OCI-LY3 (cell line): ENCODE results near the gene SORL1.

Experiments used
- H2AFZ ChIP-seq: fragments of 200-600, 300-600 bp; shearing (Covaris generic); 2 replicates; pipeline ENCODE4 v1.6.0; 2014; ENCODE audit warnings: antibody characterized with exemption, low read depth, low read length
- H3K27ac ChIP-seq: fragments of 200-600, 300-600 bp; sonication (generic); 2 replicates; pipeline ENCODE4 v1.5.1; 2014; ENCODE audit warnings: mild to moderate bottlenecking, low read length, moderate library complexity, mixed read lengths
- H3K27me3 ChIP-seq: fragments of 200-600, 300-600 bp; sonication (generic); 2 replicates; pipeline ENCODE4 v1.6.1; 2014; ENCODE audit warnings: low read depth, low read length, mixed read lengths
- H3K36me3 ChIP-seq: fragments of 200-600, 300-600 bp; sonication (generic); replicated peaks from 2 replicates; pipeline ENCODE3; 2014; ENCODE audit warnings: low read depth, low read length, mixed read lengths
- H3K4me1 ChIP-seq: fragments of 300-600, 200-600 bp; sonication (generic); 2 replicates; pipeline ENCODE4 v1.6.1; 2014; ENCODE audit warnings: low read length, mixed read lengths
- H3K4me2 ChIP-seq: fragments of 200-600, 300-600 bp; sonication (generic); 2 replicates; pipeline ENCODE4 v1.6.1; 2014; ENCODE audit warnings: low read length, mixed read lengths
- H3K4me3 ChIP-seq: fragments of 300-600, 200-600 bp; sonication (generic); 2 replicates; pipeline ENCODE4 v1.5.1; 2014; ENCODE audit warnings: antibody characterized with exemption, mild to moderate bottlenecking, low read length, moderate library complexity
- H3K79me2 ChIP-seq: fragments of 300-600, 200-600 bp; shearing (Covaris generic); 2 replicates; pipeline ENCODE4 v1.6.1; 2014; ENCODE audit warnings: mild to moderate bottlenecking, low read length, mixed read lengths
- H3K9ac ChIP-seq: fragments of 300-600, 200-600 bp; shearing (Covaris generic); 2 replicates; pipeline ENCODE4 v1.6.0; 2014; ENCODE audit warnings: mild to moderate bottlenecking, low read length, moderate library complexity
- H3K9me3 ChIP-seq: fragments of 200-600, 300-600 bp; shearing (Covaris generic); 2 replicates; pipeline ENCODE4 v1.6.1; 2014; ENCODE audit warnings: low read length, mixed read lengths; ENCODE audit not compliant: insufficient read depth
- H4K20me1 ChIP-seq: fragments of 200-600, 300-600 bp; sonication (generic); 2 replicates; pipeline ENCODE4 v1.6.1; 2016; ENCODE audit warnings: low read length, mixed read lengths; ENCODE audit not compliant: insufficient read depth
- CTCF ChIP-seq: fragments of 200-600, 300-600 bp; sonication (generic); IDR thresholded peaks from 2 replicates; pipeline ENCODE4 v1.5.1; 2014; ENCODE audit warnings: antibody characterized with exemption, low read length, low read depth
- EZH2phosphoT487 ChIP-seq: fragments of 200-600 bp; shearing (Covaris generic); IDR thresholded peaks from 2 replicates; pipeline ENCODE4 v1.6.1; 2018; ENCODE audit warnings: antibody characterized with exemption, mixed run types, low read depth

The SORL1 gene

GRCh38 chr11:121448431-121448941 is 3.6 kb upstream of the SORL1 start:
- Histone ChIP-seq H3K79me2 (peaks cover 43% of the 10 kb centered on the region), H3K36me3 (peaks cover 10% of the 10 kb centered on the region), H3K9ac (peak overlapping the region; percentile 75), H3K27me3 (no peaks in the 10 kb centered on the region), H3K27ac (peak overlapping the region; percentile 98), H4K20me1 (no peaks in the 10 kb centered on the region), H2AFZ (peak overlapping the region; percentile 30; the same call in 1 of the 2 replicates), H3K4me1 (peaks cover 84% of the 10 kb centered on the region), H3K9me3 (no peaks in the 10 kb centered on the region), H3K4me3 (peak overlapping the region; percentile 3; the same call in 1 of the 2 replicates), H3K4me2 (peak overlapping the region; percentile 73)
- TF ChIP-seq CTCF (no peak), EZH2phosphoT487 (no peak)

GRCh38 chr11:121449123-121449522 is 3.0 kb upstream of the SORL1 start:
- Histone ChIP-seq H3K4me3 (peak overlapping the region; percentile 3; the same call in 1 of the 2 replicates), H3K9me3 (no peaks in the 10 kb centered on the region), H3K79me2 (peaks cover 49% of the 10 kb centered on the region), H3K4me2 (peak overlapping the region; percentile 73), H3K36me3 (peaks cover 11% of the 10 kb centered on the region), H3K27me3 (no peaks in the 10 kb centered on the region), H4K20me1 (no peaks in the 10 kb centered on the region), H3K4me1 (peaks cover 84% of the 10 kb centered on the region), H3K9ac (peak overlapping the region; percentile 75), H3K27ac (peak overlapping the region; percentile 98), H2AFZ (peak overlapping the region; percentile 30; the same call in 1 of the 2 replicates)
- no peak for TF ChIP-seq CTCF
- TF ChIP-seq EZH2phosphoT487 = no peak

GRCh38 chr11:121449626-121450025 is 2.5 kb upstream of the SORL1 start:
- Histone ChIP-seq H3K4me1 (peaks cover 84% of the 10 kb centered on the region), H3K9ac (peak overlapping the region; percentile 75), H3K27me3 (no peaks in the 10 kb centered on the region), H3K4me2 (peak overlapping the region; percentile 73), H3K36me3 (peaks cover 9% of the 10 kb centered on the region), H3K79me2 (peaks cover 50% of the 10 kb centered on the region), H3K27ac (peak overlapping the region; percentile 98), H4K20me1 (peaks cover 2% of the 10 kb centered on the region; the same call in 1 of the 2 replicates), H3K9me3 (no peaks in the 10 kb centered on the region), H3K4me3 (no peak overlapping the region), H2AFZ (no peak overlapping the region)
- no peak for TF ChIP-seq CTCF
- no peak for TF ChIP-seq EZH2phosphoT487

- peaks cover 6% of the 10 kb centered on the region; the same call in 1 of the 2 replicates for H4K20me1 ChIP-seq
- peaks cover 17% of the 10 kb centered on the region for H3K36me3 ChIP-seq
- H3K27ac ChIP-seq = peak overlapping the region; percentile 98
- peaks cover 58% of the 10 kb centered on the region for H3K79me2 ChIP-seq
- peak overlapping the region; percentile 78 for H3K4me2 ChIP-seq
- H3K4me3 ChIP-seq = peak overlapping the region; percentile 85
- H3K9me3 ChIP-seq = no peaks in the 10 kb centered on the region
- no peaks in the 10 kb centered on the region for H3K27me3 ChIP-seq
- H2AFZ ChIP-seq = no peak overlapping the region
- peak overlapping the region; percentile 95 for H3K9ac ChIP-seq
- TF ChIP-seq EZH2phosphoT487 (no peak), CTCF (no peak)
- peaks cover 84% of the 10 kb centered on the region for H3K4me1 ChIP-seq
Measured at GRCh38 chr11:121450401-121450800, 1.7 kb upstream of the SORL1 start.
